Nephron progenitor cell (in vitro differentiated cells): ENCODE data around the gene LRRC51.

ENCODE experiments used
- DNase-seq: peaks from one replicate; pipeline ENCODE4 v3.0.0; 2021
- H3K27ac Mint-ChIP-seq: 2 replicates; pipeline ENCODE4 v1.8.0; 2021; ENCODE audit warnings: mild to moderate bottlenecking, moderate library complexity, mixed read lengths
- H3K27me3 Mint-ChIP-seq: 2 replicates; pipeline ENCODE4 v1.8.0; 2021; ENCODE audit warnings: mild to moderate bottlenecking, low read depth, mixed read lengths; ENCODE audit not compliant: poor library complexity
- H3K36me3 Mint-ChIP-seq: 2 replicates; pipeline ENCODE4 v1.8.0; 2021; ENCODE audit warnings: low read depth, mixed read lengths
- H3K4me1 Mint-ChIP-seq: 2 replicates; pipeline ENCODE4 v1.8.0; 2021; ENCODE audit warnings: mixed read lengths
- H3K4me3 Mint-ChIP-seq: 2 replicates; pipeline ENCODE4 v1.8.0; 2021; ENCODE audit warnings: mild to moderate bottlenecking, moderate library complexity, mixed read lengths
- H3K9me3 Mint-ChIP-seq: 2 replicates; pipeline ENCODE4 v1.8.0; 2021; ENCODE audit warnings: mild to moderate bottlenecking, moderate library complexity, mixed read lengths
- CTCF ChIP-seq: fragments of 200-600 bp; sonication (generic); IDR thresholded peaks from 2 replicates; pipeline ENCODE4 v1.5.0; 2021; ENCODE audit warnings: antibody characterized with exemption

The LRRC51 gene

DNA sequence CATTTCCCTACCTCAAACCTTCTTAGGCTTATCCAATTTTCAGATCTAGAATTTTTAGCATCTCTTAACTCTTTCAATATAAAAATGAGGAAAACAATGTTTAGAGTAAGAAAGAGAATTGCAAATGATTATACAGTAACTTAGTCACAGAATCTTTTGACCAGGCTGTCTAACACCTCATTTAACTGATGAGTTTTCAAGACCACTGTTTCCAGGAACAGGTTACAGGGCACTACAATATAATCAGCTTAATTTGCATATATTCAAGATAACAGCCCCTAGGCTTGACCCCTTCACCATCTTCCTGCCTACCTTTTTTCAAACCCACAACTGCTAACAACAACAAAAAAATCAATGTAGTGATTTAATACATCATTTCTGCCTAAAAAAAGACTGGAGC lies 13.0 kb upstream of the LRRC51 start:
- Mint-ChIP-seq H3K9me3 (no peaks in the 10 kb centered on the region), H3K4me3 (no peak overlapping the region), H3K4me1 (peaks cover 38% of the 10 kb centered on the region), H3K27me3 (no peaks in the 10 kb centered on the region), H3K27ac (no peak overlapping the region), H3K36me3 (peaks cover 21% of the 10 kb centered on the region)
- TF ChIP-seq CTCF = no peak
- DNase-seq = no peak

DNA sequence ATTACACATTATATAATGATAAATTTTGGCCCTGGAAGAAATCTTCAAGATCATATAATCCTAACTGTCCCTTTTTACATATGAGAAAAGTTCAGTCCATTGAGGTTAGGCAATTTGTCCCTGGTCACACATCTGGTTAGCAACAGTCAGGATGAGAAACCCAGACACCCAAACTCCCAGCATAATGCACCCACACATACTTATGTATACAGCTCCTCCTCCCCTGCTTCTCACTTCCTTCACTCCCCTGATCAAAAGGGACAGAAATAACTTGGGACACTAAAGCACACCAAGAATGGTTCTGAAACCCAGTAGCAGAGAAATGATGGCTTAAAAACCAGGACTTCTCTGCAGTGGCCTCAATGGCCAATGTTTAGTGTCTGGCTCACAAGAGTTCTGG lies 11.4 kb upstream of the LRRC51 start:
- no peaks in the 10 kb centered on the region for H3K9me3 Mint-ChIP-seq
- peaks cover 47% of the 10 kb centered on the region for H3K4me1 Mint-ChIP-seq
- no peak for DNase-seq
- H3K4me3 Mint-ChIP-seq = no peak overlapping the region
- no peaks in the 10 kb centered on the region for H3K27me3 Mint-ChIP-seq
- peaks cover 29% of the 10 kb centered on the region for H3K36me3 Mint-ChIP-seq
- H3K27ac Mint-ChIP-seq = peak overlapping the region; percentile 90
- no peak for TF ChIP-seq CTCF

DNA sequence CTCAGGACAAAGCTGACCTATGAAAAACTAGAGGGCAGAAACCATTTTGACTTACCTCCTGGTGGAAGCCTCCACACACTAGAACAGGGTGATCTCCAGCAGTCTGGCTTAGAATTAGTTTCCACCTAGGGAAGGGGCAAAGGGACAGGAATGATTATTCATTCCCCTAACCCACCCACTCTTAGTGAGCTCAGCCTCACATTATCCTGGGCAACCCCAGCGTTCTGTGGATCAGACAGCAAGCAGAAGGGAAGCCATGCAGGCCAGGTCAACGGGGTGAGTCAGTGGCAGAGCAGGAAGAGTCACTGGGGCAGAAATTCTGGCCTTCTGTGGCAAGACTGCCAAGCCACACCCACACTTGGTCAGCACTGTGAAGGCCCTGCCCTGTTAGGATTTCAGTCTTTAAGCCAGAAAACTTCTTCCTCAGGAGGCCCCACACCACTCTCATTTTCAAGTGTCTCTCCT lies 10.8 kb upstream of the LRRC51 start:
- no peaks in the 10 kb centered on the region for H3K9me3 Mint-ChIP-seq
- no peak overlapping the region for H3K4me3 Mint-ChIP-seq
- H3K27me3 Mint-ChIP-seq = no peaks in the 10 kb centered on the region
- DNase-seq = peak; percentile 7
- peaks cover 29% of the 10 kb centered on the region for H3K36me3 Mint-ChIP-seq
- H3K27ac Mint-ChIP-seq = peak overlapping the region; percentile 94
- H3K4me1 Mint-ChIP-seq = peaks cover 47% of the 10 kb centered on the region
- no peak for TF ChIP-seq CTCF

GRCh38 chr11:72070491-72070890 lies 10.2 kb upstream of the LRRC51 start:
- Mint-ChIP-seq H3K36me3 (peaks cover 31% of the 10 kb centered on the region), H3K4me3 (peak overlapping the region; percentile 4), H3K9me3 (no peaks in the 10 kb centered on the region), H3K27ac (peak overlapping the region; percentile 94), H3K27me3 (peaks cover 4% of the 10 kb centered on the region), H3K4me1 (peaks cover 47% of the 10 kb centered on the region)
- no peak for TF ChIP-seq CTCF
- DNase-seq = no peak

DNA sequence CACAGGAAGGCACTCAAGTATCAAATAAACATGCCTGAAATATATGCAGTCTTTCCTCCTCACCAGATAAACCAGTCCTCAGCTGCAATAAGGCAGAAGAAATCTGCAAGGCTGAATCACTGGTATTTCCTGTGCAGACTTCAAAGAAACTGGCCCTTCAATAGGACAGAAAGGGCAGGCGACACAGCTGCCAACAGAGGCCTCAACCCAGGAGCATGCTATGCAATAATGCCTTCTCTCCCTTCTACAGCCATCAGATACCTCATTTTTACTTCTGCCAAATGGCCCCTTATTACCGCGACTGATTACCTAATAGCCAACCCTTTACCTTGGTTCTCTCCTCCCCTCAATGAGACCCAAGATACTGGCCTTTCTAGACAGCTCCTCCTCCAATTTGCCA lies 8.3 kb upstream of the LRRC51 start:
- Mint-ChIP-seq H3K4me3 (no peak overlapping the region), H3K4me1 (peaks cover 54% of the 10 kb centered on the region)
- DNase-seq = no peak

More for the DNA sequence above, 8.3 kb upstream of the LRRC51 start:
- Mint-ChIP-seq H3K9me3 (no peaks in the 10 kb centered on the region), H3K36me3 (peaks cover 42% of the 10 kb centered on the region), H3K27ac (peak overlapping the region; percentile 94), H3K27me3 (peaks cover 4% of the 10 kb centered on the region)
- TF ChIP-seq CTCF = no peak
